ENCODE results near the gene EXPH5.
"Not testable (repeated sequence)": the region's sequence is repeated elsewhere in the genome, so short reads cannot be mapped to it uniquely, and the experiment has no call there.

Gene EXPH5

DNA sequence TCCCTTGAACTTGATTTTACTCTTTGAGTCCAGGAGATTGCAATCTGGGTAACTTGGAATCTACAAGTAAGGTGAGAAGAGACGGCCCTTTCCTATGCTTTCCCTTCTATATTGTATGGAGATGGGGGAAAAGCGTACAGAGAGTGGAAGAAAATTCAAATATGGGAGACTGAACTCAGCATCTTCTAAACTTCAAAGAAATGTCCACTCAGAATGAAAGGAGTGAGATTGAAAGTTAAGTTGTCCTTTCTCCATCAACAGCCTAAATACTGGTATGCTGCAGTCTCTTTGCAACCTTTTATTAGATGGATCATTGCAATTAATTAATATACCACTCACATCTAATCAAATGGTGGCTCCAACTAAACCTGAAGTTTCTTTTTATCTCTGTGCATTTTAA is 6.4 kb upstream of the EXPH5 start:
- DNase-seq (ENCODE audit: low spot score): no peak

DNA sequence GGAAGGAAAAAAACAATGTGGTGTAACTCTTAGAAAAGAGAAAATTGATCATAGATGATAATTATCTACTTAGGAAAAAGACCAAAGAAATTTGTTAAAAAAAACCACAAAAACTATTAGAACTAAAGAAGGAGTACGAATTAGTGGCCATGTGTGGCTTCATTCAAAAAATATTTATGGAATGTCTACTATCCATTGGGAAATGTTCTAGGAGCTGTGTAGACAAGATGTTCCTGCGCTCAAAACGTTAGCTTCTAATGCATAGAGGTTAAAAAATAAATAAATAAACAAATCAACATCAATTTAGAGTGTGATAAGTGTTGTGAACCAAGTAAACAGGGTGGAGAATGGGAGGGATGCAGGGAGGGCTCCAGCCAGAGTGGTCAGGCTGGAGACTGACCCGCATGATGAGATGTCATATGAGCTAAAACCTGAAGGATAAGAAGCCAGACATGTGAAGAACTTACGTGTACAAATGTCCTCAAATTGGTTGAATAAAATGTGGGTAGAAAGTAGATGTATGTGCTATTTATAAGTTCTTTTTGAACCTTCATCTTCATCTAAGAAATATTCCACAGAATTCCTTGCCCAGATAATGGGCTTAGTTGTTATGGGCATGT is 4.3 kb upstream of the EXPH5 start:
- no peak for DNase-seq (ENCODE audit: low spot score)

- DNase-seq (ENCODE audit: low spot score): no peak
Measured at GRCh38 chr11:108596701-108597100, 3.1 kb upstream of the EXPH5 start.

GRCh38 chr11:108593923-108594434 is 411 bp upstream of the EXPH5 start:
- DNase-seq (ENCODE audit: low spot score): no peak

GRCh38 chr11:108592591-108593213 is 866 bp downstream of the EXPH5 start:
- DNase-seq (ENCODE audit: low spot score): no peak

DNA sequence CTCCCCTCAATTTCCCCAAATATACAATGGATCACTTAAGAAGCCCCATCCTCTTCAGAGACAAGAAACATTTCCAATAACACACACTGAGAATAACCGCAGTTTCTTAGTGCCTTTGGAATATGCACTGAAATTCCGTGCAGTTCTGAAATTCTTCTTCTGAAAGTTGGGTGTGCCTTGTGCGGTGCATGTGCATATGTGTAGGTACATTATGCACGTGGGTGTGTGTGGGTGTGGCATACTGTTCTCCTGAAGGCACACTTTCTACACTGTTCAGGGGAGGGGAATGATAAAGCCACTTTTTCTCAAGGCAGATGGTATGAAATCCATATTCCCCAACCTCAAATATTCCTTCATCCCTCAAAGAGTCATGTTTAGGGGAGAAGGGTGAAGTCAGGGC is 1.7 kb downstream of the EXPH5 start:
- no peak for DNase-seq (ENCODE audit: low spot score)

GRCh38 chr11:108589136-108589535 is 4.4 kb downstream of the EXPH5 start:
- DNase-seq (ENCODE audit: low spot score): no peak

DNA sequence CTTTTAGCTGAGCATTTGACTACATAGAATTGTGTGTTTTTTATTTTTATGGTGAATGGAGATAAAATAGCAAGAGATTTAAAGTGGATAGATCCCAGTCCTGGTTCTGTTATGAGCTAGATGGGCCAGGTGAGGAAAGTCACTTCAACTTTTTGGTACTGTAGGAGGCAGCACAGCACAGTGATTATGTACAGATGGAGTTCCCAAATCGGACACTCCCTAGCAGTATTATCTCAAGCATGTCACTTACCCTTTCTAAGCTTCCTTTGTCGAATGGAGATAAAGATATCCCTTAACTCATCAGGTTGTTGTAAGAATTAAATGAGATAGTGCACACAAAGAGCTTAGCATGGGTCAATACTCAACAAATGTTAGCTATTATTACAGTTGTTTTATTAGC is 5.3 kb downstream of the EXPH5 start:
- no peak for DNase-seq (ENCODE audit: low spot score)

DNA sequence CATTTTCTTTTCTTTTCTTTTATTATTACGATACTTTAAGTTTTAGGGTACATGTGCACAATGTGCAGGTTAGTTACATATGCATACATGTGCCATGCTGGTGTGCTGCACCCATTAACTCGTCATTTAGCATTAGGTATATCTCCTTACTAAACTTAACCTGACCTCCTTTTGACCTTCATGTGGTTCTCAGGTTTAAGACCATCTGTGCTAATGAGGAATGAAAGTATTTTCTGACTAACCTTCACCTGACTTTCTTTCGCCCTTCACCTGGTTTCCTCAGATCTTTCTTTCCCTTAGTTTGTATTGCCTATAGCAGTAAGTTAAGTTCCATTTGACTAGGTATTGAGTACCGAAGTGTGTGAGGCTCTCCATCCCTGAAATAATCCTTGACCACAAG is 6.5 kb downstream of the EXPH5 start:
- no peak for DNase-seq (ENCODE audit: low spot score)

GRCh38 chr11:108586600-108586999 is 7.0 kb downstream of the EXPH5 start:
- no peak for DNase-seq (ENCODE audit: low spot score)

DNA sequence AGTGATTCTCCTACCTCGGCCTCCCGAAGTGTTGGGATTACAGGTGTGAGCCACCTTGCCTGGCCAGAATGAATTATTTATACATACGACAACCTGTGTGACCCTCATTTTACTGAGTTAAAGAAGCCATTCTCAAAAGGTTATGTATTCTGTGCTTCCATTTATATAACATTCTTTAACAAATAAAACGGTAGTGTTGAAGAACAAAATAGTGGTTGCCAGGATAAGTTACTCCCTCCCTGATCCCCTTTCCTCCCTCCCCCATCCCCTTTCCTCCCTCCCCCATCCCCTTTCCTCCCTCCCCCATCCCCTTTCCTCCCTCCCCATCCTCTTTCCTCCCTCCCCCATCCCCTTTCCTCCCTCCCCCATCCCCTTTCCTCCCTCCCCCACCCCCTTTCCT is 7.4 kb downstream of the EXPH5 start:
- not testable (repeated sequence) for DNase-seq (ENCODE audit: low spot score)

- DNase-seq (ENCODE audit: low spot score): no peak
Measured at GRCh38 chr11:108584973-108585372, 8.6 kb downstream of the EXPH5 start.

DNA sequence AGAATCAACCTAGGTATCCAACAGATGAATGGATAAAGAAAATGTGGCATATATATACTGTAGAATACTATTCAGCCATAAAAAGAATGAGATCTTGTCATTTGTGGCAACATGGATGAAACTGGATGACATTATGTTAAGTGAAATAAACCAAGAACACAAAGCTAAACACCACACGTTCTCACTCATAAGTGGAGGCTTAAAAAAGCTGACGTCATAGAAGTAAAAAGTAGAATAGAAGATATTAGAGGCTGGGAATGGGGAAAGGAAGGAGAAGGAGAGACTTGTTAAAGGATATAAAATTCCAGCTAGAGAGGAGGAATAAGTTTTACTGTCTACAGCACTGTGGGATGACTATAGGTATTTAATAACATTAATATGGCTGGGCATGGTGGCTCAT is 12.9 kb downstream of the EXPH5 start:
- no peak for DNase-seq (ENCODE audit: low spot score)

- no peak for DNase-seq (ENCODE audit: low spot score)
Measured at GRCh38 chr11:108580043-108580442, 13.5 kb downstream of the EXPH5 start.

DNA sequence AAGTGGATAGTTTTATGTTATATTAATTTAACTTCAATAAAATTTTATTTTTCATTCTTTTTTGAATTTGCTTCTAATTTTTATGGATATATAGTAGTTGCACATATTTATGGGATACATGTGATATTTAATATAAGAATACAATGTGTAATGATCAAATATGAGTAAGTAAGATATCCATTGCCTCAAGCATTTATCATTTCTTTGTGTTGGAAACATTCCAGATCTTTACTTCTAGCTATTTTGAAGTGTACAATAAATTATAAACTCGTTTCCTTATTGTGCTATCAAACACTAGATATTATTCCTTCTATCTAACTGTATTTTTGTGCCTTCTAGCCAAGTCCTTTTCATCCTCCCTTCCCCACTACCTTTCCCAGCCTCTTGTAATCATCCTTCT is 17.0 kb downstream of the EXPH5 start:
- DNase-seq (ENCODE audit: low spot score): no peak

DNA sequence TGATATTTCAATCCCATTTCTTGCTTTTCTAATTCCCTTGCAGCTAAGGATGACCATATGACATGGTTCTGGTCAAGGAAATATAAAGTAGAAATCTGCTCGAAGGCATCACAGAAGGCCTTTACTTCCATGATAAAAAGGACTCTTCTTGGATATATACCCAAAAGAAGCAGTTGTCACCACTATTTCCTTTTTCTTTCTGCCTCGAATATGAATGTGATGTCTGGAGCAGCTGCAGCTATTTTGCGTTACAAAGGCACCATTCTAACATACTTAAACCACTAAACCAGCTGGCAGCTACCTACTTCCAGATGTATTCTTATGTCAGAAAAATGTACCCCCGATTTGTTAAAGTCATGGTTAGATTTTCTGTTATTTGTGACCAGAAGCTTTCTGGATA is 18.9 kb downstream of the EXPH5 start:
- DNase-seq (ENCODE audit: low spot score): no peak

GRCh38 chr11:108571001-108571400 is 22.6 kb downstream of the EXPH5 start:
- DNase-seq (ENCODE audit: low spot score): no peak

DNA sequence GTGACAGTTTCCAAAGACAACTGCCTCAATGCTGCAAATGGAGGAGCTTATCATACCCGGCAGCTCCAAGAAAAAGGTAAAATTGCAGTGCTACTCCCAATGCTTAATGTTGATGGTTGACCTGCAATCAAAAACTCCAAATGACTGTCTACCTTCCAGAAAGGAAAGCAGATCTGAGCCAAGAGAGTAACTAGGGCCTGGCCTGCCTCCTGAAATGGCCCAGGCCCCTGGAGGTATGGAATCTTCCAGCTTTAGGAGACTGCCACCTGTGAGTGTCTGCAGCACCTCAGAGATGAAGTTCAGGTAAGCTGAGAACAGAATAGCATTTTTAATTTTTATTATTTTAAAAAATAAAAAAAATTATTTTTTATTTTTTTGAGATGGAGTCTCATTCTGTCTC is 23.7 kb downstream of the EXPH5 start:
- no peak for DNase-seq (ENCODE audit: low spot score)

GRCh38 chr11:108568195-108568858 is 25.2 kb downstream of the EXPH5 start:
- no peak for DNase-seq (ENCODE audit: low spot score)

DNA sequence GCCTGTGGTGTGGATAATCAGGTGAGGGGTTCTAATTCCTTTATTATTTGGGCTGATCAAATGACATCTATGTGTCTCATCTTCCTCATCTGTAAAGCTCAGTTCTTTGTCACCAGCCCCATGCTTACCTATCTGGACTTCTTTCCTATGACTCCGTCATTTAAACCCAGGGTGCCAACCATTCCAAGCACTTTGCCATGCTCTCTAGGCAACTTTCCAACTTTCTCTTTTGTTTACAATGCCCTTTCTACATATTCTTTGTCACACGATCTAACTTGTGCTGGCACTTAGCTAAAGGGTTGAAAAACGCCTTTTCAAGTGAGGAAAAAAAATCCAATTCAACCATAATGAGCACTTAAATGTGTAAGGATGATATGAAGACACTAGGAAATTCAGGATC is 27.9 kb downstream of the EXPH5 start:
- DNase-seq (ENCODE audit: low spot score): no peak

DNA sequence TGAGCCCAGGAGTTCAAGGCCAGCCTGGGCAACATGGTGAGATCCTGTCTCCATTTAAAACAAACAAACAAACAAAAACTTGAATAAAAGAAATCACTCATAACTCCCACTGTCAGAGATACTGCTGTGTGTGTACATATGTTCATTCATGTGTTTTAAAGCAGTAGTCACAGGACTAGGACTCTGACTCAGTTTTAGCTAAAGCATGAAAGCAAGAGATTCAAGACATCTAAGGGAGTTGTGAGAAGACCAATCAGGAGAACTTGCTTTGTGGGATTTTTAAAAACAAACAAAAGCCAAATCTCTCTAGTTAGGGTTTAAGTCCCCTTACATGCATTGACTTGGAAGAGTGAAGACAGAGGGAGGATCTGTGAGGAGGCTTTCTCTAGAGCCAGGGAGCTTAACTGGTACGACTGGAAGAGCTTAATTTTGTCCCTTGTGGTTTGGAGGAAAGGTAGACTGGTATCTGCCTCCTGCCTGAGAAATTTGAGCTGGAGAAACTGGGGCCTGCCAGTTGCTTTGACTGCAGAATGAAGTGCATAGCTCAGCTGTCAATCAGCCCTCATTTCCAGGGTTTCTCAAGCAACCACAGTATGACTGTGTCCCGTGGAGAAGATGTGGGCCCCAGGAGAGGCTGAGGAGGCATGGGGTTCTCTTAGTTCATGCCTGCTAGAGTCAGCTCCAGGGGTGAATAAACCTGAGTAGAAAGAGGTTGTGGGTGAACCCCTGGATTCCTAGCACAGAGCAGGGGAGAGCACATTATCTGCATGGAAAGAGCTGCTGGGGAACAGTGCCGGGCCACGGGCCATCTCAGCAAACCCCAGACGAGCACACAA is 30.6 kb downstream of the EXPH5 start:
- DNase-seq (ENCODE audit: low spot score): no peak

DNA sequence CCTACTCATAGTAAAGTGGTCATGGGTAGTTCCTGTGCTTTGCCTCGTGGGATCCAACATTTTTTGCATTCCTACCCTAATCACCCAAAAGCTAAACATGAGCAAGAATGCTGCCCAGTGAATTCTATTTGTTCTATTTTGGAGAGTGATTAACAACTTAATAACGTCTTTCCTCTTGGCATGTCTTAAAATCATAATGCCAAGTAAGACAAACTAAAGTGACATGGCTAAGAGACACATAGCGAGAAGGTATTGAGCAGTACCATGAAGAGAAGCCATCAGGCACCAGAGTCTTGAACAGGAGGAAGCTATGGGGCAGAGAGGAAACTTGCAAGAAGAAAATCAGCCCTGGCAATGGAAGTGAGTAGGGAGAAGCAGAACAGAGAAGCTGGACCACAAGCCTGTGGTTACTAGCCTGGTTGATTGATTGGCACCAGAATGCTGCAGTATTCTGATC is 32.0 kb downstream of the EXPH5 start:
- no peak for DNase-seq (ENCODE audit: low spot score)

GRCh38 chr11:108559904-108560303 is 33.7 kb downstream of the EXPH5 start:
- no peak for DNase-seq (ENCODE audit: low spot score)

Measured in hematopoietic multipotent progenitor cell treated with erythropoietin and hydrocortisone succinate and interleukin-3 and kit ligand, for 17 days (in vitro differentiated cells).